Right renal cortex interstitium (tissue), 3 donors: ENCODE data around the gene APC2. TPM values are rescaled to one million over a fixed set of nuclear protein-coding genes. Genes with fewer than 3 reads are reported as not detected.

Experiments used
- DNase-seq, 3 donors: peaks; one replicate each; pipeline ENCODE4 v3.0.0-alpha.2; 2013; ENCODE audit warnings: low read depth in 3 of 3, low spot score in 2 of 3
- polyA plus RNA-seq, 3 donors: library from polyadenylated mRNA; unstranded; fragments of 120-200 nt; gene quantifications; one replicate each; pipeline ENCODE4 v1.2.1, GENCODE V29; 2013; ENCODE audit not compliant: insufficient read length in 3 of 3

The APC2 gene
- polyA plus RNA-seq, 3 donors: 0.86 to 1.1 (median 1.0) TPM

- no peak for DNase-seq
These were observed 15.5 kb downstream of the APC2 start for GRCh38 chr19:1465191-1466016.

GRCh38 chr19:1466018-1466460 is 16.1 kb downstream of the APC2 start:
- no peak for DNase-seq

DNA sequence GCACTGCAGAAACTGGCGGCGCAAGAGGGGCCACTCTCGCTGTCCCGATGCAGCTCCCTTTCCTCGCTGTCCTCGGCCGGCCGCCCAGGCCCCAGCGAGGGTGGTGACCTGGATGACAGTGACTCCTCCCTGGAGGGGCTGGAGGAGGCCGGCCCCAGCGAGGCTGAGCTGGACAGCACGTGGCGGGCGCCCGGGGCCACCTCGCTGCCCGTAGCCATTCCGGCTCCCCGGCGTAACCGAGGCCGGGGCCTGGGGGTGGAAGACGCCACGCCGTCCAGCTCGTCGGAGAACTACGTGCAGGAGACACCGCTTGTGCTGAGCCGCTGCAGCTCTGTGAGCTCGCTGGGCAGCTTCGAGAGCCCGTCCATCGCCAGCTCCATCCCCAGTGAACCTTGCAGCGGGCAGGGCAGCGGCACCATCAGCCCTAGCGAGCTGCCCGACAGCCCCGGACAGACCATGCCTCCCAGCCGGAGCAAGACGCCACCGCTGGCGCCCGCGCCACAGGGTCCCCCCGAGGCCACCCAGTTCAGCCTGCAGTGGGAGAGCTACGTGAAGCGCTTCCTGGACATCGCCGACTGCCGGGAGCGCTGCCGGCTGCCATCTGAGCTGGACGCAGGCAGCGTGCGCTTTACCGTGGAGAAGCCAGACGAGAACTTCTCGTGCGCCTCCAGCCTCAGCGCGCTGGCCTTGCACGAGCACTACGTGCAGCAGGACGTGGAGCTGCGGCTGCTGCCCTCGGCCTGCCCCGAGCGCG is 16.7 kb downstream of the APC2 start:
- no peak for DNase-seq

DNA sequence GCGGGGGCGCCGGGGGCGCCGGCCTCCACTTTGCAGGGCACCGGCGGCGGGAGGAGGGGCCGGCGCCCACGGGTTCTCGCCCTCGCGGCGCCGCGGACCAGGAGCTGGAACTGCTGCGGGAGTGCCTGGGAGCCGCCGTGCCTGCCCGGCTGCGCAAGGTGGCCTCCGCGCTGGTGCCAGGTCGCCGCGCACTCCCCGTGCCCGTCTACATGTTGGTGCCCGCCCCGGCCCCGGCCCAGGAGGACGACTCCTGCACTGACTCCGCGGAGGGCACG is 17.2 kb downstream of the APC2 start:
- no peak for DNase-seq

- no peak for DNase-seq
These were observed 17.8 kb downstream of the APC2 start for GRCh38 chr19:1467490-1468273.

- DNase-seq: no peak
These were observed 18.4 kb downstream of the APC2 start for GRCh38 chr19:1468274-1468820.

GRCh38 chr19:1468821-1469254 is 18.9 kb downstream of the APC2 start:
- DNase-seq: no peak

GRCh38 chr19:1469255-1470054 is 19.5 kb downstream of the APC2 start:
- no peak for DNase-seq

DNA sequence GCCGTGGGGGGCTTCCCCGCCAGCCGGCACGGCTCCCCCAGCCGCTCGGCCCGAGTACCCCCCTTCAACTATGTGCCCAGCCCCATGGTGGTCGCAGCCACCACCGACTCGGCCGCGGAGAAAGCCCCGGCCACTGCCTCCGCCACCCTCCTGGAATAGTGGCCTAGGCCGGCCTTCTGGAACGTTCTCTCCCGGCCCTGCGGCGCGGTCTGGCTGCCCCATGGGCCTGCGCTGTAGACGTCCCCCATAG is 20.1 kb downstream of the APC2 start:
- DNase-seq: no peak

DNA sequence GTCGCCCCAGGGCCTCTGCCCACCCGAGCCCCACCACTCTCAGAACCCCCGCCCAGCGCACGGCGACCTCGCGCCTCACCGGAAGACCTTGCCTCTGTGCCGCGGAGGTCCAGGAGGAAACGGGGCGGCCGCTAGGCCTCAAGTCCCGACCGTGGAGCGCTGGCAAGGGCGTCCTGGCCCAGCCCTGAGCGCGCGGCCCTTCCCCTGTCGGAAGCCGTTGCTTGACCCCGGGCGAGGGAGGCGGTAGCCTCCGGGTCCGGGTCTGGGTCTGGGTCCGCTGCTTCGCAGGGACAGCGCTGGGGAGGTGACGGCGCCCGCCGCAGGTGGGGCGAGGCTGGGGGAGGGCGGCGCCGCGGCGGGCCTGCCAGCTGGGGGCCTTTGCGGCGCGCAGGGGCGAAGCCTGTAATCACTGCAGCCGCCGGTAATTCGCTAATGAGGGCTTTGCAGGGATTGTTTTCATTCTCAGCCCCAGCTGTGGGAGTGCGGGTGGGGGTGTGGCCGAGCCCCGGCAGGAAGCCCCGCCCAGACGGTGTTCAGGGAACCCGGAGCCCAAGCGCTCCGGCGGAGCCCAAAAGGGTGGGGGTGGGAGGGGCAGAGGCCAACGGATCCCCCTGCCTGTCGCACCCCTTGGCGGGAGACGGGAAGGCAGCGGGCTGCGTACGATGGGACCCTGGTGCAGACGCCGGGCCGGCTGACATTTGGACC is 20.5 kb downstream of the APC2 start:
- no peak for DNase-seq

DNA sequence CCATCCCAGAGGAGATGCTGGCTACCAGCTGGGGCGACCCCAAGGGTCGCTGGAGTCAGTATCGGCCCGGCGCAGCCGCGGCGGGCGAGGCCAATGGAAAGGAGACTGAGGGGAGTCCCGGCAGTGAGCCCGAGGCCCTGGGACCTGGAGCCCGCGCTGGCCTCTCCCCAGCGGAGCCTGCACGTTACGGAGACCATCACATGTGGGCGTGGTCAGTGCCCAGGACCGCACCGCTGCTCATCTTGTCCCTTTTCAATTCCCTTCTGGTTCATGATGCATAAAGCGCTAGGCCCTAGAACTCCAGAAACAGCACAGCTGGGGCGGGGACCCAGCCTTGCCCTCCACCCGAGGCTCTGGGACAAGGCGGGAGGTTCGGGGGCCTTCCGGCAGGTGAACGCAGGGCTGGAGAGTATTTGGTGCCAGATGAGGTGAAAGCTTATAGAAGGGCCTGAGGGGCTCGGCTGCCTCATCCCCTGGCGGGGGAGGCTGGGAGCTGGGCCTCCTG is 21.1 kb downstream of the APC2 start:
- DNase-seq: no peak

- no peak for DNase-seq
These were observed 21.7 kb downstream of the APC2 start for GRCh38 chr19:1471515-1472160.

DNA sequence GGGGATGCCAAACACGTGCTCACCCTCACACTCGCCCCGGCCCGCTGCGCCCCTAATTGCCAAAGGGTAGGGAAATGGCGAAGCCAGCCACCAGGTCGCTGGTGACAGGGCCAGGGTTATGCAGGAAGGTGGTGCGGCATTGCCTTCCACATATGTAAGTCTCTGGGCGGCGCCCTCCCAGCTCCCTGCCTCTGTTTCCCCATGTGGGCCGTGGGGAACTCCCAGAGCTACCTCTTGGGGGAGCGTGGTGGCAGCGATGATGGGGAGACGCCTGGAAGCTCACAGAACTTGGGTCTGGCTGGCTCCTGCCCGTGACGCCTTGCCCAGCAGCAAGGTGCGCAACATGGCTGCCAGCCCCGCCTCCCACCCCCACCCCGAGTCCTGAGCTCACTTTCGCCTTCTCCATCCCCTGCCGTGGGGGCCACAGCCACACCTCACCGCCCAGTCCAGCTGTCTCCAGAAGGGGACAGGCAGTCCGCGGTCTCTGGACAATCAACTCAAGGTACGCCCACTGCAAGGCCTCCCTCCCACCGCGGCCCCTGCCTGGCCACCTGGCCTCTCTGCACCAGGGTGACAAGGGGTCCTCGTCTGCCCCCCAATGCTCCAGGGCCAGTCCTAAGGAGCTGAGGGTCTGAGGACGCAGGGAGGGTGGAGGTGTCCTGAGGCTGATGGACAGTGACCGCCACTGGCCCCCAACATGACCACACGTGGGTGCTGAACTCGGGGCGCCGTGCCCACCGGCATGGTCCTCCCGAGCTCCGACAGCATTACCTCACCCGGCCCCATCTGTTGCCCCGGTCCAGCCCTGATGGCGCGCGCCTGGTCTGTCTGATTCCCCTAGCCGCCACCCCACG is 22.5 kb downstream of the APC2 start:
- DNase-seq: no peak

DNA sequence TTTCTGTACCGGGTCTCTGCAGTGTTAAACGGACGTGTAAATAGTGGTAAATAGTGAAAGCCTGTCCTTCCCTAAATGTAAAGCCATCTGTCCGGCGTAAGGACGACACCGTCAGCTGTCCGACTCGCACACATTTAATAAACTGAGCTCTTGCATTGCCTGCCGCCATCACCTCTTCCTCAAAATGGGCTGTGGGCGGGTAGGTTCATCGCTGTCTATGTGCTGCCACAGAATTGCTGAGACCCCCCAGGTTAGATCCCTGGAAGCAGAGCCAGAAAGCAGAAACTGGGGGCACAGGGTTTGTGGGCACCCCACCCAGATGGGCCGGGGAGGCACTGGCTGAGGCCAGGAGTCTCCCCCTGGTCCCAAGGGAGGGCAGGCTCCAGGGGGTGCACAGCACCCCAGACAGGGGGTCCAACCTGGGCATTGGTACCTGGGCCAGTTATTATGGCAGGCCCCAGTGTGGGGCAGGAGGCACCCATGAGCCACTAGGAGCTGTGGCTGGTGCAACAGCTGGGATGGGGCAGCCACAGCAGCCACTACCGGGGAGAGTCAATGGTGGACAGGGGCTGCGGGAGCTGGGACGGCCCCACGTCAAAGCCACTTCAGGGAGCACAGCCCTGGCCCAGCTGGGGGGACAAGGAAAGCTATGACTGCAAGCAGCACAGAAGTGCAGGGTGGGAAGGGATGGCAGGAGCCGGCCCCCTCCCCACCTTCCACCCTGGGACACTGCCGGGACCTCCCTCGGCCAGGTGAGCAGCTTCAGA is 23.3 kb downstream of the APC2 start:
- no peak for DNase-seq

DNA sequence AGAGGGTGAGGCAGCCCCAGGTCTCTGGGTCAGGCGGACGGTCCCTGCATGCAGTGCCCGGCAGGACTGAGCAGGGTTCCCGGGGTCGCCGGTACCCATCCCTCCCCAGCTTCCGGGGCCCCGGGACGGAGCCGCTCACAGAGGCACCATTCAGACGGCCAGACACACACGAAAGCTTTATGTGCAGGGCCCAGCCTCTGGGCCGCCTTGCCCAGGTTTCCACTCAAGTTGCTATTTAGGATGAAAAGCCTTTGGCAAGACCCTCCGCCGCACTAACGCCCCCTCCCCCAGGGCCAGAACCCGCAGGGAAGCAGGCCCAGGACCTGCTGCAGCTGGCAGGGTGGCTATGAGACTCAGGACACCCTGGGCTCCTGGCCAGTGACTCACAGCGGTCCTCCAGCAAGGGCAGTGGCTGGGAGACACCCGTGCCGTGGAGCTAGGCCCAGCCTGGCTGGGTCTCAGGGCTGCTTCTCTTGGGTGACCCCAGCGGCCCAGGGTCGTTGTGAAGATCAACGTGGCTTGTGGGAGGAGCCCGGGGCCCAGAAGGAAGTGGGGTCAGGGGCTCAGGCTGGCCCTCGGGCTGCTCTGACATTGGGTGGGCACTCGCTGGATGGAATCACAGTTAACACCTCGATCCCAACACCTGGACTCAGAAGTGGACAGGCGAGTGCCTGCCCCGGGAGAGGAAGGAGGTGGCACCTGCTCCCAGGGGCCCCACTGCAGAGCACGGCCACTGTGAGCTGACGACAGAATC is 24.3 kb downstream of the APC2 start:
- no peak for DNase-seq

DNA sequence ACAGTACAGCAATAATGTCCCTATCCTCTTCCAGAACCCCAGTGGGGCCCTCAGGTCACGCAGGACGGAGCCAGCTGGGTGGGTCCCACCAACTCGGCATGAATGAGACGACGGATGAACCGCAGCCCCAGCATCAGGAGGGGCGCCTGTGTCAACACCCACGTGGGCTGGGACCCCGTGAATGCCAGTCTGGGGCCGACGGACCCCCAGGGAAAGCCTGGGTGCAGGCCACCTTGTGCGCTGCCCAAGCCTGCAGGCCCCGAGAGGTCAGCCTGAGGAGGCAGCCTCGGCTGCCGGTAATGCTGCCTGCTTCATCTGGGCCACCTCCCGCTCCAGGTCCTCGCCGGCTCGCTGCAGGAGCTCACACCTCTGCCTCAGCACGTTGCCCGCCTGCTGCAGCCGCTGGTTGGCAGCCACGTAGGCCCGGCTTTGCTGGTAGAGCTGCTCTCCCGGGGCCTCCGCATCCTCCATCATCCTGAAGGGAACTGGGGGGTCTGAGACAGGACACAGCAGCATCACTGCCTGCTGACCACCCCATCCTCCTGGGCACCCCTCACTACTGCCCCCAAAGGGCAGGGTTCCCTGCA is 24.9 kb downstream of the APC2 start:
- no peak for DNase-seq
